ENCODE measurements around the gene MICU1. TPM values are rescaled to one million over a fixed set of nuclear protein-coding genes. Genes with fewer than 3 reads are reported as not detected.

MICU1 gene
- total and polyA plus RNA-seq, 10 of the 15 experiments (the other 5 are each of a cell fraction or from before 2014, with no cell fraction given) = 18.2 to 36.4 (median 22.2) TPM

DNA sequence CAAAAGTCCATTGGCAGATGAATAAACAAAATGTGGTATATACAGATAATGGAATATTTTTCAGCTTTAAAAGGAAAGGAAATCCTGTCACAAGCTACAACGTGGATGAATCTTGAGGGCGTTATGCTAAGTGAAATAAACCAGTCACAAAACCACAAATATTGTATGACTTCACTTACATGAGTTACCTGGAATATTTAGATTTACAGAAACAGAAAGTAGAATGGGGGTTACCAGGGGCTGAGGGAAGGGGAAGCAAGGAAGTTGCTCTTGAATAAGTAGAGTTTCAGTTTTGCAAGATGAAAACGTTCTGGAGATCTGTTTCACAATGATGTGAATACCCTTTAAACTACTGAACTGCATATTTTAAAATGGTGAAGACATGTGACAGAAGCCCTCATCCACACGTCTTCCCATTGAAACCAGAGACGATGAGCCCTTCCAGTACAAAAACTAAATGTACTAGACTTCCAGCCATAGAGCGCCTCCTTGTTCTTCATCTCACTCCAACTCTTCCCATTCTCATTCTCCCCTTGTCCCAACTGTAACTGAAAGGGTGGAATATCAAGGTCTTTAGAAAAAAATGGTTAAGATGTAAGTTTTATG, 62.4 kb downstream of the MICU1 start (continued):
- TF ChIP-seq CREM (IDR thresholded peaks at IDR 0.05; ENCODE audit: low read depth) (peak; percentile 58; the same call in 1 of the 2 replicates), TARDBP (IDR thresholded peaks at IDR 0.05; ENCODE audit: borderline replicate concordance) (no peak), EED (IDR thresholded peaks at IDR 0.05; ENCODE audit: low read depth) (peak; percentile 78), MXI1 (IDR thresholded peaks at IDR 0.05; ENCODE audit: low read depth, low read length) (no peak), SMC3 (IDR thresholded peaks at IDR 0.05; ENCODE audit: borderline replicate concordance, low read length) (no peak), NR2F1 (conservative IDR thresholded peaks at IDR 0.05) (no peak), ESRRA (IDR thresholded peaks at IDR 0.05; ENCODE audit: low read length) (no peak), SIN3A (IDR thresholded peaks at IDR 0.05; ENCODE audit: low read depth, low read length) (no peak), EGR1 (IDR thresholded peaks at IDR 0.05; ENCODE audit: borderline replicate concordance in 1 of 2, low read depth in 2 of 2, low read length in 2 of 2) (no peak), BMI1 (IDR thresholded peaks at IDR 0.05; ENCODE audit: borderline replicate concordance) (no peak), YY1 (IDR thresholded peaks at IDR 0.05; ENCODE audit: low read depth, low read length) (no peak), HCFC1 (IDR thresholded peaks at IDR 0.05; ENCODE audit: low read length) (no peak), ZNF622 (IDR thresholded peaks at IDR 0.05) (no peak), JUNB (IDR thresholded peaks at IDR 0.05) (peak; percentile 72), CHD2 (IDR thresholded peaks at IDR 0.05; ENCODE audit: borderline replicate concordance, low read depth, low read length) (no peak), FOXK2 (IDR thresholded peaks at IDR 0.05) (no peak), POU2F2 (IDR thresholded peaks at IDR 0.05; ENCODE audit: borderline replicate concordance, low read depth, low read length) (peak; percentile 57; the same call in 2 of the 3 replicates), MTA3 (IDR thresholded peaks at IDR 0.05; ENCODE audit: borderline replicate concordance, low read length) (peak; percentile 60; the same call in 1 of the 2 replicates), SMARCA5 (IDR thresholded peaks at IDR 0.05) (no peak), NR2C2 (IDR thresholded peaks at IDR 0.05; ENCODE audit: borderline replicate concordance, control insufficient read depth, insufficient read length, low read depth) (no peak)
- TF ChIP-seq, protein P1, sequence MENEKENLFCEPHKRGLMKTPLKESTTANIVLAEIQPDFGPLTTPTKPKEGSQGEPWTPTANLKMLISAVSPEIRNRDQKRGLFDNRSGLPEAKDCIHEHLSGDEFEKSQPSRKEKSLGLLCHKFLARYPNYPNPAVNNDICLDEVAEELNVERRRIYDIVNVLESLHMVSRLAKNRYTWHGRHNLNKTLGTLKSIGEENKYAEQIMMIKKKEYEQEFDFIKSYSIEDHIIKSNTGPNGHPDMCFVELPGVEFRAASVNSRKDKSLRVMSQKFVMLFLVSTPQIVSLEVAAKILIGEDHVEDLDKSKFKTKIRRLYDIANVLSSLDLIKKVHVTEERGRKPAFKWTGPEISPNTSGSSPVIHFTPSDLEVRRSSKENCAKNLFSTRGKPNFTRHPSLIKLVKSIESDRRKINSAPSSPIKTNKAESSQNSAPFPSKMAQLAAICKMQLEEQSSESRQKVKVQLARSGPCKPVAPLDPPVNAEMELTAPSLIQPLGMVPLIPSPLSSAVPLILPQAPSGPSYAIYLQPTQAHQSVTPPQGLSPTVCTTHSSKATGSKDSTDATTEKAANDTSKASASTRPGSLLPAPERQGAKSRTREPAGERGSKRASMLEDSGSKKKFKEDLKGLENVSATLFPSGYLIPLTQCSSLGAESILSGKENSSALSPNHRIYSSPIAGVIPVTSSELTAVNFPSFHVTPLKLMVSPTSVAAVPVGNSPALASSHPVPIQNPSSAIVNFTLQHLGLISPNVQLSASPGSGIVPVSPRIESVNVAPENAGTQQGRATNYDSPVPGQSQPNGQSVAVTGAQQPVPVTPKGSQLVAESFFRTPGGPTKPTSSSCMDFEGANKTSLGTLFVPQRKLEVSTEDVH (IDR thresholded peaks at IDR 0.05; ENCODE audit: low read depth, partially characterized antibody) = no peak
- TF ChIP-seq, protein P2, sequence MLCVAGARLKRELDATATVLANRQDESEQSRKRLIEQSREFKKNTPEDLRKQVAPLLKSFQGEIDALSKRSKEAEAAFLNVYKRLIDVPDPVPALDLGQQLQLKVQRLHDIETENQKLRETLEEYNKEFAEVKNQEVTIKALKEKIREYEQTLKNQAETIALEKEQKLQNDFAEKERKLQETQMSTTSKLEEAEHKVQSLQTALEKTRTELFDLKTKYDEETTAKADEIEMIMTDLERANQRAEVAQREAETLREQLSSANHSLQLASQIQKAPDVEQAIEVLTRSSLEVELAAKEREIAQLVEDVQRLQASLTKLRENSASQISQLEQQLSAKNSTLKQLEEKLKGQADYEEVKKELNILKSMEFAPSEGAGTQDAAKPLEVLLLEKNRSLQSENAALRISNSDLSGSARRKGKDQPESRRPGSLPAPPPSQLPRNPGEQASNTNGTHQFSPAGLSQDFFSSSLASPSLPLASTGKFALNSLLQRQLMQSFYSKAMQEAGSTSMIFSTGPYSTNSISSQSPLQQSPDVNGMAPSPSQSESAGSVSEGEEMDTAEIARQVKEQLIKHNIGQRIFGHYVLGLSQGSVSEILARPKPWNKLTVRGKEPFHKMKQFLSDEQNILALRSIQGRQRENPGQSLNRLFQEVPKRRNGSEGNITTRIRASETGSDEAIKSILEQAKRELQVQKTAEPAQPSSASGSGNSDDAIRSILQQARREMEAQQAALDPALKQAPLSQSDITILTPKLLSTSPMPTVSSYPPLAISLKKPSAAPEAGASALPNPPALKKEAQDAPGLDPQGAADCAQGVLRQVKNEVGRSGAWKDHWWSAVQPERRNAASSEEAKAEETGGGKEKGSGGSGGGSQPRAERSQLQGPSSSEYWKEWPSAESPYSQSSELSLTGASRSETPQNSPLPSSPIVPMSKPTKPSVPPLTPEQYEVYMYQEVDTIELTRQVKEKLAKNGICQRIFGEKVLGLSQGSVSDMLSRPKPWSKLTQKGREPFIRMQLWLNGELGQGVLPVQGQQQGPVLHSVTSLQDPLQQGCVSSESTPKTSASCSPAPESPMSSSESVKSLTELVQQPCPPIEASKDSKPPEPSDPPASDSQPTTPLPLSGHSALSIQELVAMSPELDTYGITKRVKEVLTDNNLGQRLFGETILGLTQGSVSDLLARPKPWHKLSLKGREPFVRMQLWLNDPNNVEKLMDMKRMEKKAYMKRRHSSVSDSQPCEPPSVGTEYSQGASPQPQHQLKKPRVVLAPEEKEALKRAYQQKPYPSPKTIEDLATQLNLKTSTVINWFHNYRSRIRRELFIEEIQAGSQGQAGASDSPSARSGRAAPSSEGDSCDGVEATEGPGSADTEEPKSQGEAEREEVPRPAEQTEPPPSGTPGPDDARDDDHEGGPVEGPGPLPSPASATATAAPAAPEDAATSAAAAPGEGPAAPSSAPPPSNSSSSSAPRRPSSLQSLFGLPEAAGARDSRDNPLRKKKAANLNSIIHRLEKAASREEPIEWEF (IDR thresholded peaks at IDR 0.05; ENCODE audit: insufficient replicate concordance, low read depth, low read length) = no peak
- TF ChIP-seq, protein P3, sequence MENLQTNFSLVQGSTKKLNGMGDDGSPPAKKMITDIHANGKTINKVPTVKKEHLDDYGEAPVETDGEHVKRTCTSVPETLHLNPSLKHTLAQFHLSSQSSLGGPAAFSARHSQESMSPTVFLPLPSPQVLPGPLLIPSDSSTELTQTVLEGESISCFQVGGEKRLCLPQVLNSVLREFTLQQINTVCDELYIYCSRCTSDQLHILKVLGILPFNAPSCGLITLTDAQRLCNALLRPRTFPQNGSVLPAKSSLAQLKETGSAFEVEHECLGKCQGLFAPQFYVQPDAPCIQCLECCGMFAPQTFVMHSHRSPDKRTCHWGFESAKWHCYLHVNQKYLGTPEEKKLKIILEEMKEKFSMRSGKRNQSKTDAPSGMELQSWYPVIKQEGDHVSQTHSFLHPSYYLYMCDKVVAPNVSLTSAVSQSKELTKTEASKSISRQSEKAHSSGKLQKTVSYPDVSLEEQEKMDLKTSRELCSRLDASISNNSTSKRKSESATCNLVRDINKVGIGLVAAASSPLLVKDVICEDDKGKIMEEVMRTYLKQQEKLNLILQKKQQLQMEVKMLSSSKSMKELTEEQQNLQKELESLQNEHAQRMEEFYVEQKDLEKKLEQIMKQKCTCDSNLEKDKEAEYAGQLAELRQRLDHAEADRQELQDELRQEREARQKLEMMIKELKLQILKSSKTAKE (IDR thresholded peaks at IDR 0.05; ENCODE audit: low read depth, poor library complexity, severe bottlenecking) = no peak

All from GM12878 (cell line).